HCT116 (cell line): ENCODE measurements around the gene FOXRED1. TPM values are rescaled to one million over a fixed set of nuclear protein-coding genes. Genes with fewer than 3 reads are reported as not detected.

Experiments used
- ATAC-seq: fragments of 200-7000 bp; cut with Tn5 transposase; 2 replicates; pipeline ENCODE4 v1.9.1; 2020; ENCODE audit warnings: mild to moderate bottlenecking, moderate library complexity
- BruUV-seq: library from RNA; stranded (reverse); fragments of 400-500 nt; replicated peaks from 2 replicates; lab custom pipeline; 2021; lab: Mats Ljungman, UMichigan
- CTCF ChIA-PET: fragments of 300-600 bp; sonication (Branson Sonifier 250); formaldehyde crosslinking; loops from one replicate; lab custom pipeline; 2021; ENCODE audit warnings: antibody characterized with exemption; lab: Charles Lee
- POLR2A ChIA-PET: fragments of 300-600, 350-600 bp; sonication (Branson Sonifier 250); formaldehyde crosslinking; loops from one replicate; lab custom pipeline; 2021; ENCODE audit warnings: antibody characterized with exemption; lab: Charles Lee
- RAD21 ChIA-PET, 2 experiments: fragments of 300-600 bp; sonication (Branson Sonifier 250); formaldehyde crosslinking; loops; one replicate each; lab custom pipeline; 2023; ENCODE audit warnings: low total read pairs in 2 of 2; ENCODE audit not compliant: uncharacterized antibody in 2 of 2, unreplicated experiment in 2 of 2, low non-redundant PET in 1 of 2; lab: Charles Lee
- DNase-seq: peaks from one replicate; pipeline ENCODE4 v3.0.0-alpha.2; 2010; ENCODE audit warnings: low read depth, low spot score
- H2AFZ ChIP-seq: fragments of 200-600 bp; shearing (Covaris generic), sonication (generic); 2 replicates; pipeline ENCODE4 v1.6.1; 2017; ENCODE audit warnings: low read depth, mixed run types, mixed read lengths, antibody characterized with exemption, low read length; ENCODE audit not compliant: poor library complexity, severe bottlenecking
- H3K27ac ChIP-seq: 2 replicates; pipeline ENCODE4 v1.5.1; 2012; ENCODE audit warnings: low read depth, low read length
- H3K27me3 ChIP-seq: fragments of 200-600 bp; sonication (generic); 2 replicates; pipeline ENCODE4 v1.6.1; 2016; ENCODE audit warnings: mixed run types, low read length, mixed read lengths; ENCODE audit not compliant: insufficient read depth
- H3K36me3 ChIP-seq, 2 experiments: fragments of 200-500 bp in 1 of 2; fragments of 200-600 bp in 1 of 2; sonication (Bioruptor generic) in 1 of 2; sonication (generic) in 1 of 2; 2 replicates each; pipeline versions ENCODE4 v1.5.1 to v1.6.1; 2014 to 2016; ENCODE audit warnings: low read length in 2 of 2, inconsistent platforms in 1 of 2, mixed read lengths in 1 of 2, mixed run types in 1 of 2; ENCODE audit not compliant: insufficient read depth in 2 of 2, control insufficient read depth in 1 of 2
- H3K4me1 ChIP-seq, 2 experiments: fragments of 200-600 bp in 1 of 2; sonication (generic) in 1 of 2; 2 replicates each; pipeline versions ENCODE4 v1.5.1 to v1.6.1; 2012 to 2017; ENCODE audit warnings: low read length in 2 of 2, inconsistent platforms in 1 of 2, mild to moderate bottlenecking in 1 of 2, mixed read lengths in 1 of 2, mixed run types in 1 of 2, moderate library complexity in 1 of 2; ENCODE audit not compliant: insufficient read depth in 2 of 2, control insufficient read depth in 1 of 2
- H3K4me2 ChIP-seq: fragments of 200-600 bp; sonication (generic); 2 replicates; pipeline ENCODE4 v1.6.1; 2017; ENCODE audit warnings: mixed run types, low read length, mixed read lengths
- H3K4me3 ChIP-seq, 2 experiments: fragments of 200-600 bp in 1 of 2; sonication (generic) in 1 of 2; replicated peaks in 1 of 2; 2 replicates each; pipeline ENCODE4 v1.5.1; 2011 to 2016; ENCODE audit warnings: low read length in 2 of 2, control low read depth in 1 of 2, low read depth in 1 of 2, mild to moderate bottlenecking in 1 of 2, mixed read lengths in 1 of 2, mixed run types in 1 of 2
- H3K79me2 ChIP-seq: fragments of 200-600 bp; sonication (generic); 2 replicates; pipeline ENCODE4 v1.6.1; 2017; ENCODE audit warnings: mild to moderate bottlenecking, mixed run types, low read length, moderate library complexity, mixed read lengths; ENCODE audit not compliant: insufficient read depth
- H3K9ac ChIP-seq: fragments of 200-600 bp; sonication (generic); 2 replicates; pipeline ENCODE4 v1.6.1; 2016; ENCODE audit warnings: low read length, mixed read lengths
- H3K9me2 ChIP-seq: fragments of 200-600 bp; sonication (generic), shearing (Covaris generic); 2 replicates; pipeline ENCODE4 v1.6.1; 2017; ENCODE audit warnings: mixed run types, mild to moderate bottlenecking, moderate library complexity; ENCODE audit not compliant: insufficient read depth
- H3K9me3 ChIP-seq, 2 experiments: fragments of 200-500 bp in 1 of 2; fragments of 200-600 bp in 1 of 2; sonication (Bioruptor generic) in 1 of 2; sonication (generic) in 1 of 2; 2 replicates each; pipeline ENCODE4 v1.6.1; 2014 to 2017; ENCODE audit warnings: low read length in 2 of 2, mixed read lengths in 2 of 2, inconsistent platforms in 1 of 2, low read depth in 1 of 2, mild to moderate bottlenecking in 1 of 2, mixed run types in 1 of 2, moderate library complexity in 1 of 2; ENCODE audit not compliant: control insufficient read depth in 1 of 2, insufficient read depth in 1 of 2
- H4K20me1 ChIP-seq: fragments of 200-600 bp; sonication (generic), shearing (Covaris generic); 2 replicates; pipeline ENCODE4 v1.6.1; 2017; ENCODE audit warnings: mixed run types, mild to moderate bottlenecking, moderate library complexity; ENCODE audit not compliant: insufficient read depth
- CBX3 ChIP-seq: IDR thresholded peaks from 2 replicates; pipeline ENCODE4 v1.6.1; 2012; ENCODE audit warnings: low read depth
- ELF1 ChIP-seq: IDR thresholded peaks from 2 replicates; pipeline ENCODE4 v1.6.1; 2012; ENCODE audit warnings: low read depth, borderline replicate concordance
- EZH2 ChIP-seq: fragments of 200-600 bp; sonication (generic); IDR thresholded peaks from 2 replicates; pipeline ENCODE4 v1.6.1; 2017; ENCODE audit warnings: antibody characterized with exemption, mixed run types
- FOSL1 ChIP-seq: IDR thresholded peaks from 2 replicates; pipeline ENCODE4 v1.6.1; 2012; ENCODE audit warnings: low read depth
- JUND ChIP-seq: IDR thresholded peaks from 2 replicates; pipeline ENCODE4 v1.6.1; 2012
- REST ChIP-seq: IDR thresholded peaks from 2 replicates; pipeline ENCODE4 v1.6.1; 2012; ENCODE audit warnings: low read depth
- SRF ChIP-seq: IDR thresholded peaks from 2 replicates; pipeline ENCODE4 v1.6.1; 2012; ENCODE audit warnings: low read depth
- TCF7L2 ChIP-seq: IDR thresholded peaks from 2 replicates; pipeline ENCODE4 v1.7.0; 2011; ENCODE audit warnings: borderline replicate concordance, inconsistent platforms; ENCODE audit not compliant: insufficient read depth, insufficient read length; ENCODE audit errors: extremely low read depth
- ZBTB33 ChIP-seq: IDR thresholded peaks from 2 replicates; pipeline ENCODE4 v1.6.1; 2011; ENCODE audit warnings: mild to moderate bottlenecking, low read length, moderate library complexity; ENCODE audit not compliant: insufficient replicate concordance; ENCODE audit errors: extremely low read depth
- ZFX ChIP-seq: fragments of 450-650 bp; IDR thresholded peaks from 2 replicates; pipeline ENCODE4 v1.6.1; 2017
- intact Hi-C: fragments of 100-400 bp; cut with micrococcal nuclease; formaldehyde crosslinking; loops from 2 replicates; pipeline ENCODE4 v1.10.0; 2022
- total RNA-seq: library from RNA; stranded (reverse); gene quantifications from one replicate; pipeline ENCODE4 v1.2.1, GENCODE V29; 2021; ENCODE audit not compliant: unreplicated experiment

Gene FOXRED1
- total RNA-seq, 1 experiment from 2014 or later = 41.3 TPM

DNA sequence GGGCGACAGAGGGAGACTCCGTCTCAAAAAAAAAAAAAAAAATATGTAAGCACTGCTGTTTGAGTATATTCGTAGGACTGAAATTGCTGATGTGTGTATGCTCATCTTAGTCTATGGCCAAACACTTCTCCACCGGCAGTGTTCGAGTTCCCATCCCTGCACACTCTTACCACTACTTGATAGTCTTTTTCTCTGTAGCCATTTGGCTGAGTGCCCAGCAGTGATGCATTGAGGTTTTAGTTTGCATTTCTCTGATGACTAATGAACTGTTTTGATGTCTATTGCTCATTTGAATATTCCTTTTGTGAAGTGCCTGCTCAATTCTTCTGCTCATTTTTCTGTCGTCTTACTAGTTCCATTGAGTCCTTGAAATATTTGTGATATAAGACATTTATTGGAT is 15.9 kb downstream of the FOXRED1 start:
- H3K9ac ChIP-seq = no peak overlapping the region
- RAD21 ChIA-PET = no interaction called here
- CTCF ChIA-PET = no interaction called here
- no peaks in the 10 kb centered on the region for H3K27me3 ChIP-seq
- H3K4me1 ChIP-seq = peaks cover 11 to 26% of the 10 kb centered on the region in 2 experiments; a peak in 3 of 4 replicates
- no peak overlapping the region for H3K4me3 ChIP-seq
- no peaks in the 10 kb centered on the region for H3K9me3 ChIP-seq
- no peaks in the 10 kb centered on the region for H3K36me3 ChIP-seq
- peak overlapping the region; percentile 79 for H3K4me2 ChIP-seq
- POLR2A ChIA-PET = no interaction called here
- intact Hi-C loops = no loop called here
- no peak overlapping the region for H2AFZ ChIP-seq
- TF ChIP-seq FOSL1 = peak; percentile 43
- no peak for TF ChIP-seq SRF
- TF ChIP-seq TCF7L2 = peak; percentile 57
- no peak for TF ChIP-seq ZBTB33
- peaks cover 11% of the 10 kb centered on the region; the same call in 1 of the 2 replicates for H3K79me2 ChIP-seq
- no TSS peak for BruUV-seq
- no peak overlapping the region for H3K27ac ChIP-seq
- DNase-seq = no peak
- H4K20me1 ChIP-seq = no peaks in the 10 kb centered on the region
- no peak for ATAC-seq
- H3K9me2 ChIP-seq = no peaks in the 10 kb centered on the region

- Histone ChIP-seq H3K9me2 (no peaks in the 10 kb centered on the region), H3K36me3 (peaks cover 4 to 6% of the 10 kb centered on the region in 2 experiments; a peak in 1 of 4 replicates), H3K9ac (no peak overlapping the region), H3K27me3 (no peaks in the 10 kb centered on the region), H3K9me3 (no peaks in the 10 kb centered on the region), H3K4me1 (peaks cover 11 to 16% of the 10 kb centered on the region in 2 experiments; a peak in 3 of 4 replicates), H4K20me1 (no peaks in the 10 kb centered on the region), H3K79me2 (peaks cover 11% of the 10 kb centered on the region; the same call in 1 of the 2 replicates), H3K4me3 (no peak overlapping the region), H3K27ac (no peak overlapping the region), H2AFZ (no peak overlapping the region), H3K4me2 (no peak overlapping the region)
- no peak for ATAC-seq
- BruUV-seq = no TSS peak
- ChIA-PET RAD21 (no interaction called here), POLR2A (no interaction called here), CTCF (no interaction called here)
- DNase-seq = no peak
- intact Hi-C loops = no loop called here
- no peak for TF ChIP-seq JUND
- TF ChIP-seq ELF1 = no peak
- TF ChIP-seq EZH2 = no peak
- TF ChIP-seq REST = no peak
- TF ChIP-seq ZFX = no peak
- no peak for TF ChIP-seq CBX3
Measured at GRCh38 chr11:126288237-126288636, 19.3 kb downstream of the FOXRED1 start.
